GM08714 (cell line): Measurements from ENCODE around the gene TNFRSF14.

Experiments used
- H3K4me3 ChIP-seq: fragments of 200-500 bp; sonication (Bioruptor generic); 2 replicates; pipeline ENCODE4 v1.5.1; 2014; ENCODE audit warnings: mild to moderate bottlenecking, low read length, inconsistent platforms
- ZNF274 ChIP-seq: IDR thresholded peaks from 2 replicates; pipeline ENCODE4 v1.6.1; 2012; ENCODE audit warnings: mild to moderate bottlenecking, low read depth, low read length

The TNFRSF14 gene

GRCh38 chr1:2606396-2606880 lies 50.3 kb downstream of the TNFRSF14 start:
- no peak for TF ChIP-seq ZNF274
- H3K4me3 ChIP-seq = no peak overlapping the region

- no peak overlapping the region for H3K4me3 ChIP-seq
- TF ChIP-seq ZNF274 = no peak
Measured at GRCh38 chr1:2606881-2607621, 50.9 kb downstream of the TNFRSF14 start.

GRCh38 chr1:2607641-2608091 lies 51.5 kb downstream of the TNFRSF14 start:
- H3K4me3 ChIP-seq = no peak overlapping the region
- TF ChIP-seq ZNF274 = no peak

- no peak overlapping the region for H3K4me3 ChIP-seq
- TF ChIP-seq ZNF274 = no peak
Measured at GRCh38 chr1:2609319-2610035, 53.3 kb downstream of the TNFRSF14 start.

GRCh38 chr1:2610036-2610959 lies 54.1 kb downstream of the TNFRSF14 start:
- no peak for TF ChIP-seq ZNF274
- H3K4me3 ChIP-seq = no peak overlapping the region

GRCh38 chr1:2611031-2611501 lies 54.9 kb downstream of the TNFRSF14 start:
- TF ChIP-seq ZNF274 = no peak
- no peak overlapping the region for H3K4me3 ChIP-seq

- H3K4me3 ChIP-seq = no peak overlapping the region
- TF ChIP-seq ZNF274 = no peak
Measured at GRCh38 chr1:2611621-2612437, 55.7 kb downstream of the TNFRSF14 start.

GRCh38 chr1:2612591-2613365 lies 56.6 kb downstream of the TNFRSF14 start:
- no peak for TF ChIP-seq ZNF274
- no peak overlapping the region for H3K4me3 ChIP-seq
